Peyer's patch (tissue), 4 donors: Measurements from ENCODE around the gene MYCBPAP.

Source experiments
- POLR2A ChIP-seq, 2 donors: fragments of 450-650 bp; IDR thresholded peaks; one replicate each; pipeline ENCODE4 v1.5.1; 2017; ENCODE audit warnings: antibody characterized with exemption in 2 of 2, mild to moderate bottlenecking in 2 of 2, moderate library complexity in 2 of 2
- TF ChIP-seq, protein P1 (sequence below), 6 experiments: fragments of 450-650 bp in 4 of 6; fragments of 200-600 bp in 2 of 6; sonication (generic) in 1 of 6; IDR thresholded peaks; one replicate each; pipeline ENCODE4 v1.5.1; 2017 to 2019; ENCODE audit warnings: antibody characterized with exemption in 6 of 6, mild to moderate bottlenecking in 3 of 6, moderate library complexity in 1 of 6

DNA sequence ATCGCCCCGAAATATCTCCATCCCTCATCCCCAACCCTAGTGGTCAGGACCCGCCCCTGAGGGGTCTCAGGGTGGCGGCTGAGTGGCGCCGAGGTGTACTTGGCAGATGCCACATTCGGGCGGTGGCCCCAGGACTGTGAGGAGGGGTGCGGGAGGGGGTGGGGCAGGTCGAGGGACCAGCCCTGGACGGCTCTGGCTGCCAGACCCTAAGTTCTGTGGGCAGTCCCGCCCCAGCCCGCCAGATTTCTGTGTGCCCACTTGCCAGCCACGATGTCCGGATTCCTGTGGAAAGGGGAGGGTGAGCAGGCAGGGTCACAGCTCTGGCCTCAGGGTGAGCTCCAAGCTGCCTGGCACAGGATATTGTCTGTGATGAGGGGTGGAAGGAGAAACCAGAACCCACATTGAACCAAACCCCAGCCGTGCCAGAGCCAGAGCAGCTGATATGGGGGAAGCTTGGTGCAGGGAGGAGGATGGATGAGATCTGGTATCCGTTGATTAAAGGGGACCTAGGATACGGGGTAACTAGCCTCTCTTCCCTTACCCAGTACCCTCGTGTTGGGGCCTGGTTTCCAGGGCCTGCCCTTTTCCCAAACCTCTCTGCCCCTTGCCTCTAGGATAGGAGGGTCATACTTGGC, 38.5 kb upstream of the MYCBPAP start:
- TF ChIP-seq, protein P1, sequence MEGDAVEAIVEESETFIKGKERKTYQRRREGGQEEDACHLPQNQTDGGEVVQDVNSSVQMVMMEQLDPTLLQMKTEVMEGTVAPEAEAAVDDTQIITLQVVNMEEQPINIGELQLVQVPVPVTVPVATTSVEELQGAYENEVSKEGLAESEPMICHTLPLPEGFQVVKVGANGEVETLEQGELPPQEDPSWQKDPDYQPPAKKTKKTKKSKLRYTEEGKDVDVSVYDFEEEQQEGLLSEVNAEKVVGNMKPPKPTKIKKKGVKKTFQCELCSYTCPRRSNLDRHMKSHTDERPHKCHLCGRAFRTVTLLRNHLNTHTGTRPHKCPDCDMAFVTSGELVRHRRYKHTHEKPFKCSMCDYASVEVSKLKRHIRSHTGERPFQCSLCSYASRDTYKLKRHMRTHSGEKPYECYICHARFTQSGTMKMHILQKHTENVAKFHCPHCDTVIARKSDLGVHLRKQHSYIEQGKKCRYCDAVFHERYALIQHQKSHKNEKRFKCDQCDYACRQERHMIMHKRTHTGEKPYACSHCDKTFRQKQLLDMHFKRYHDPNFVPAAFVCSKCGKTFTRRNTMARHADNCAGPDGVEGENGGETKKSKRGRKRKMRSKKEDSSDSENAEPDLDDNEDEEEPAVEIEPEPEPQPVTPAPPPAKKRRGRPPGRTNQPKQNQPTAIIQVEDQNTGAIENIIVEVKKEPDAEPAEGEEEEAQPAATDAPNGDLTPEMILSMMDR (IDR thresholded peaks at IDR 0.05) = no peak
- no peak for TF ChIP-seq POLR2A (IDR thresholded peaks at IDR 0.05)
